BE2C (cell line): ENCODE measurements around the gene PDCD5. TPM values are rescaled to one million over a fixed set of nuclear protein-coding genes. Genes with fewer than 3 reads are reported as not detected.
A peak's percentile ranks its signal among the peaks of the same experiment; 100 is the strongest.
"Not testable (repeated sequence)": the region's sequence is repeated elsewhere in the genome, so short reads cannot be mapped to it uniquely, and the experiment has no call there.

Source experiments
- DNase-seq: peaks from one replicate; pipeline ENCODE4 v3.0.0-alpha.2; 2020
- H3K27me3 ChIP-seq: fragments of 250-450 bp; sonication (Bioruptor Pico); 2 replicates; pipeline ENCODE4 v1.5.1; 2020; ENCODE audit warnings: mild to moderate bottlenecking
- H3K36me3 ChIP-seq: fragments of 250-450 bp; sonication (Bioruptor Pico); 2 replicates; pipeline ENCODE4 v1.5.1; 2020; ENCODE audit warnings: mild to moderate bottlenecking
- H3K4me1 ChIP-seq: fragments of 250-450 bp; sonication (Bioruptor Pico); 2 replicates; pipeline ENCODE4 v1.5.1; 2020
- H3K4me3 ChIP-seq: 2 replicates; pipeline ENCODE4 v1.5.1; 2011; ENCODE audit warnings: low read depth, low read length
- H3K9me3 ChIP-seq: fragments of 250-450 bp; sonication (Bioruptor Pico); 2 replicates; pipeline ENCODE4 v1.5.1; 2020
- polyA plus RNA-seq: library from polyadenylated mRNA; unstranded; fragments of >200 nt; gene quantifications from one replicate; pipeline ENCODE4 v1.2.1, GENCODE V29; 2012; ENCODE audit warnings: low read depth, missing spikeins; ENCODE audit not compliant: insufficient read length, insufficient read depth
- TF ChIP-seq, protein P1 (sequence below): IDR thresholded peaks from 2 replicates; pipeline ENCODE4 v1.5.1; 2012; ENCODE audit warnings: mild to moderate bottlenecking, low read depth, low read length

The PDCD5 gene, protein sequence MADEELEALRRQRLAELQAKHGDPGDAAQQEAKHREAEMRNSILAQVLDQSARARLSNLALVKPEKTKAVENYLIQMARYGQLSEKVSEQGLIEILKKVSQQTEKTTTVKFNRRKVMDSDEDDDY
- polyA plus RNA-seq: 357 TPM

DNA sequence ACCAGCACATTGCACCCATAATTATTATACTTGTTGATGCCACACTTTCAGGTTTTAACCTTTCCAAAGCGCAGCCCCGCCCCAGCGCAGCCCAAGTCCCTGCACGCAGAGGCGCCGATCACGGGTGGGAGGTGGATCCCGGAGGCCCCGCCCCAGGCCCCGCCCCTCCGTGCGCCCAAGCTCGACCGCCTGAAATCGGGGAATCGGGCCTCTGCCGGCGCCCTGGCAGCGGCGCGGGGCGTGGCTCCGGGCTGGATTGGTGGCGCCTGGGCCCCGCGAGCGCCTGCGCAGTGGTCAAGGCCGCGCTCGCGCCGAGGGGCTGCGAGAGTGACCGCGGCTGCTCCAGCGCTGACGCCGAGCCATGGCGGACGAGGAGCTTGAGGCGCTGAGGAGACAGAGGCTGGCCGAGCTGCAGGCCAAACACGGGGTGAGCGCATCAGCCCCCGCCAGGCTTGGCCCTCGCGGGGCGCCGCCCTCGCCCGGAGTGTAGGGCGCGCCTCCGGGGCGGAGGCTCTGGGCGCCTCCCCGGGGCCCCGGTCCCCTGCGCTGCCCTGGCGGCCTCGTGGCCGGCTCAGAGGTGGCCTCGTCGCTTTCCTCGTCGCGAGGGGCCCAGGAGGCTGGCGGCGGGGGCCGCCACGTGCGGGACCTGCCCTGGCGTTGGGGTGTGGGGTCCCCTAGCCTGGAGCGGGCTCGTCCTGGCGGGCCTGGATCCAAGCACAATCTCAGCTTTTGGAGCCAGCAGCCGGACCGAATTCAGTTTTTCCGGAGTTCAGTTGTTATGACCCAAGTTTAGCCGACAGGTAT, at the start of gene PDCD5:
Gene PDCD5 (plus strand): TSS at position 290 of the 804 bp plus-strand sequence. CDS start 72 bp downstream, at position 362.
- peak; percentile 97 for DNase-seq
- Histone ChIP-seq H3K36me3 (peaks cover 34% of the 10 kb centered on the region), H3K4me3 (peak within 1 kb of the TSS; percentile 92), H3K9me3 (no peaks in the 10 kb centered on the region; the same call in 1 of the 2 replicates), H3K27me3 (no peaks in the 10 kb centered on the region), H3K4me1 (no peaks in the 10 kb centered on the region; the same call in 1 of the 2 replicates)
- TF ChIP-seq, protein P1, sequence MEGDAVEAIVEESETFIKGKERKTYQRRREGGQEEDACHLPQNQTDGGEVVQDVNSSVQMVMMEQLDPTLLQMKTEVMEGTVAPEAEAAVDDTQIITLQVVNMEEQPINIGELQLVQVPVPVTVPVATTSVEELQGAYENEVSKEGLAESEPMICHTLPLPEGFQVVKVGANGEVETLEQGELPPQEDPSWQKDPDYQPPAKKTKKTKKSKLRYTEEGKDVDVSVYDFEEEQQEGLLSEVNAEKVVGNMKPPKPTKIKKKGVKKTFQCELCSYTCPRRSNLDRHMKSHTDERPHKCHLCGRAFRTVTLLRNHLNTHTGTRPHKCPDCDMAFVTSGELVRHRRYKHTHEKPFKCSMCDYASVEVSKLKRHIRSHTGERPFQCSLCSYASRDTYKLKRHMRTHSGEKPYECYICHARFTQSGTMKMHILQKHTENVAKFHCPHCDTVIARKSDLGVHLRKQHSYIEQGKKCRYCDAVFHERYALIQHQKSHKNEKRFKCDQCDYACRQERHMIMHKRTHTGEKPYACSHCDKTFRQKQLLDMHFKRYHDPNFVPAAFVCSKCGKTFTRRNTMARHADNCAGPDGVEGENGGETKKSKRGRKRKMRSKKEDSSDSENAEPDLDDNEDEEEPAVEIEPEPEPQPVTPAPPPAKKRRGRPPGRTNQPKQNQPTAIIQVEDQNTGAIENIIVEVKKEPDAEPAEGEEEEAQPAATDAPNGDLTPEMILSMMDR: no peak

DNA sequence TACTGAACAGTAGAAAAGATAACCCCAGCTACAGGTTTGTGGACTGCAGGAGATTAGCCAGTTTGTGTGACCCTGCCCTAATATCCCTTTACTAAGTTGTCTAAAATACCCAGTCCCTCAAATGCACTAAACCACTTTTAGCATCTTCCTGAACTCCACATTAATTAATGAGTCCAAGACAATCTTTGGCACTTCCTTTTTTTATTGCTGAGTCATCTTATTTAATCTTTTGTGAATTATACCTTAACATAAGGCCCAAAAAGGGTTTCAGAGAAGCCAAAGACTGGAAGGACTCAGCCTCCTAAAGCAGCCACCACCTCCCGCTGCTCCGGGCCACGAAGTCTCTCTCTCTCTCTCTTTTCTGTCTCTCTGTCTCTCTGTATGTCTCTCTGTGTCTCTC, 48.8 kb upstream of the PDCD5 start:
- no peak for DNase-seq
- Histone ChIP-seq H3K36me3 (no peaks in the 10 kb centered on the region), H3K9me3 (no peaks in the 10 kb centered on the region), H3K4me1 (no peaks in the 10 kb centered on the region), H3K4me3 (no peak overlapping the region), H3K27me3 (no peaks in the 10 kb centered on the region)
- TF ChIP-seq, protein P1: no peak

DNA sequence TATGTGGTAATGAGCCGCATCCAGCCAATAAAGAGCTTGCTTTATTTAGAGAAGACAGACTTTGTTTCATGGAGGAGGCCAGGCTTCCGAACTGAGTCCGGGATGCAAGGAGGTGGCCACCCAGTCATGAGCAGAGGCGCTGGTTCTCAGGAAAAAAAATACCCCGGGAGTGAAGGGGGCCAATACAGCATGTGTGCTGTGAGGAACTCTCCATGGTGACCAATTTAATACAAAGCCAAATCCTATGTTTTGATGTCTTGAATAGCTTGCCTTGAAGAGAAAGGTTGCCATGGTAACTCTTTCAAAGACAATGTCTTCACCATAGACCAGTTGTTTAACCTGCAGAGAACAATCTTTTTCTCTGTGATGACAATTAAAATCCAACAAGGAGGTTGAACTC, 43.4 kb upstream of the PDCD5 start:
- no peaks in the 10 kb centered on the region for H3K4me1 ChIP-seq
- TF ChIP-seq, protein P1: no peak
- DNase-seq: no peak
- no peak overlapping the region for H3K4me3 ChIP-seq
- no peaks in the 10 kb centered on the region for H3K27me3 ChIP-seq
- no peaks in the 10 kb centered on the region for H3K36me3 ChIP-seq
- H3K9me3 ChIP-seq: no peaks in the 10 kb centered on the region

DNA sequence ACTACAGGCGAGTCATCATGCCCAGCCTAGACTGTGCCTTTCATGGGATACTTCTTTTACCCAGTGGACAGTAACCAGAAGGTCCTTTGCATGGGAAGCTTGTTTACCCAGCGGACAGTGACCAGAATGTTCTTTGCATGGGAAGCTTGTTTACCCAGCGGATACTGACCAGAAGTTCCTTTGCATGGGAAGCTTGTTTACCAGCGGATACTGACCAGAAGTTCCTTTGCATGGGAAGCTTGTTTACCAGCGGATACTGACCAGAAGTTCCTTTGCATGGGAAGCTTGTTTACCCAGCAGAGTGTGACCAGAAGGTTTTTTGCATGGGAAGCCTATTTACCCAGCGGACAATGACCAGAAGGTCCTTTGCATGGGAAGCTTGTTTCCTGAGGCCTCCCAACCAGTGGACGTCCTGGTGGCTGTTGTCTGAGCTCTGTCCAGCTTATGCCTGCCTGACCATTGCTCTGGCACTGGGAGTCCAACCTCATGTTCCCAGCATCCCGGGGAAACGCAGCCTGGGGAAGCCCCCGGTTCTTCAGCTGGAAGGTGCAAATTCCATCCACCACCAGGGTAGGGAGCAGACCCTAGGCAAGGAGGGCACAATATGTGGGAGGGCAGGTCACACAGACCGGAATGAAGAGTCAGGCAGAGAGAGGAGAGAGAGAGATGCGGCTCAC, 41.6 kb upstream of the PDCD5 start:
- H3K4me3 ChIP-seq: no peak overlapping the region
- H3K9me3 ChIP-seq: no peaks in the 10 kb centered on the region
- no peak for DNase-seq
- no peaks in the 10 kb centered on the region for H3K36me3 ChIP-seq
- TF ChIP-seq, protein P1: no peak
- H3K4me1 ChIP-seq: no peaks in the 10 kb centered on the region
- no peaks in the 10 kb centered on the region for H3K27me3 ChIP-seq

DNA sequence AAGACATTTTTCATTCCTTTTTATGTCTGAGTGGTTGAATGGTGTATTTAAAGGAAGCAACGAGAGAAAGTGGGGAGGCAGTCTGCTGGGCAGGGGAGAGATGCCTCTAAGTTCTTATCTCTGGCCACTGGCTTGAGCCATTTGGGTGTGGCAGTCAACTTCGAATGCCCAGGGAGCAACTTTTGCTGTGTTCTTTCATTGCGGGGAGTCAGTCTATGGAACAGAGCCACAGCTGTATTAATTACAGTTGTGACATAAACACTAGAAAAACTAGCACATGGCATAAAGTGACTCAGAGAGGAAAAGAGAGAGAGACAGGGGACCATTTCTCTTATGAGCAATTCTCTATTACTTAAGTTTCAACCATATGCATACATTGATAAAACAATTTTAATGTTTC, 40.4 kb upstream of the PDCD5 start:
- no peaks in the 10 kb centered on the region for H3K27me3 ChIP-seq
- H3K36me3 ChIP-seq: no peaks in the 10 kb centered on the region
- no peaks in the 10 kb centered on the region for H3K9me3 ChIP-seq
- TF ChIP-seq, protein P1: no peak
- H3K4me1 ChIP-seq: no peaks in the 10 kb centered on the region
- DNase-seq: no peak
- H3K4me3 ChIP-seq: no peak overlapping the region

DNA sequence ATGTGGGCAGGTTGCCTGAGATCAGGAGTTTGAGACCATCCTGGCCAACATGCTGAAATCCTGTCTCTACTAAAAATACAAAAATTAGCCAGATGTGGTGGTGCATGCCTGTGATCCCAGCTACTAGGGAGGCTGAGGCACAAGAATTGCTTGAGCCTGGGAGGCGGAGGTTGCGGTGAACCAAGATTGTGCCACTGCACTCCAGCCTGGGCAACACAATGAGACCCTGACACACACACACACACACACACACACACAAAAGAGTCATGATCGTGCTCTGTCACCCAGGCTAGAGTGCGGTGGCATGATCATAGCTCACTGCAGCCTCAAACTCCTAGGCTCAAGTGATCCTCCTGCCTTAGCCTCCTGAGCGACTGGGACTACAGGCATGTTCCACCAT, 39.6 kb upstream of the PDCD5 start:
- not testable (repeated sequence) for DNase-seq, H3K9me3 ChIP-seq

More for the DNA sequence above, 39.6 kb upstream of the PDCD5 start:
- H3K4me1 ChIP-seq, H3K4me3 ChIP-seq, H3K36me3 ChIP-seq, H3K27me3 ChIP-seq: not testable (repeated sequence)
